GM23248 (cell line): Measurements from ENCODE around the gene LY6G6C. TPM values are rescaled to one million over a fixed set of nuclear protein-coding genes. Genes with fewer than 3 reads are reported as not detected.

Experiments
- DNase-seq: peaks from one replicate; pipeline ENCODE4 v3.0.0-alpha.2; 2015
- H2AFZ ChIP-seq: fragments of 200-600 bp; sonication (generic); 2 replicates; pipeline ENCODE4 v1.6.1; 2016; ENCODE audit warnings: antibody characterized with exemption
- H3F3A ChIP-seq: fragments of 200-600 bp; sonication (generic); 2 replicates; pipeline ENCODE4 v1.6.1; 2016; ENCODE audit warnings: mild to moderate bottlenecking, antibody characterized with exemption, mixed run types; ENCODE audit not compliant: insufficient read depth
- H3K27ac ChIP-seq: fragments of 200-600 bp; sonication (generic); 2 replicates; pipeline ENCODE4 v1.5.1; 2016; ENCODE audit warnings: mild to moderate bottlenecking
- H3K27me3 ChIP-seq: fragments of 200-600 bp; sonication (generic); replicated peaks from 2 replicates; pipeline ENCODE4 v1.6.1; 2016; ENCODE audit warnings: mild to moderate bottlenecking; ENCODE audit not compliant: insufficient read depth
- H3K36me3 ChIP-seq: fragments of 200-600 bp; sonication (generic); 2 replicates; pipeline ENCODE4 v1.6.1; 2016; ENCODE audit warnings: low read depth, mild to moderate bottlenecking
- H3K4me1 ChIP-seq: fragments of 200-600 bp; sonication (generic); 2 replicates; pipeline ENCODE4 v1.6.1; 2016; ENCODE audit warnings: mild to moderate bottlenecking; ENCODE audit not compliant: insufficient read depth
- H3K4me2 ChIP-seq: fragments of 200-600 bp; sonication (generic); one replicate; pipeline ENCODE4 v1.6.1; 2016; ENCODE audit warnings: mild to moderate bottlenecking; ENCODE audit not compliant: unreplicated experiment
- H3K4me3 ChIP-seq: fragments of 200-600 bp; sonication (generic); 2 replicates; pipeline ENCODE4 v1.5.1; 2016; ENCODE audit warnings: mild to moderate bottlenecking
- H3K79me2 ChIP-seq: fragments of 200-600 bp; sonication (generic); 2 replicates; pipeline ENCODE4 v1.6.1; 2016; ENCODE audit warnings: mild to moderate bottlenecking; ENCODE audit not compliant: insufficient read depth
- H3K9ac ChIP-seq: fragments of 200-600 bp; sonication (generic); 2 replicates; pipeline ENCODE4 v1.6.1; 2016; ENCODE audit warnings: mild to moderate bottlenecking
- H3K9me2 ChIP-seq: fragments of 200-600 bp; sonication (generic); 2 replicates; pipeline ENCODE4 v1.6.1; 2016; ENCODE audit warnings: mixed run types, mild to moderate bottlenecking, moderate library complexity; ENCODE audit not compliant: insufficient read depth
- H3K9me3 ChIP-seq: fragments of 200-600 bp; sonication (generic); one replicate; pipeline ENCODE4 v1.6.1; 2017; ENCODE audit warnings: low read depth
- H4K20me1 ChIP-seq: fragments of 200-600 bp; sonication (generic); 2 replicates; pipeline ENCODE4 v1.6.0; 2016; ENCODE audit not compliant: insufficient read depth
- EZH2 ChIP-seq: fragments of 200-600 bp; sonication (generic); IDR thresholded peaks from 2 replicates; pipeline ENCODE4 v1.6.1; 2018; ENCODE audit warnings: antibody characterized with exemption, mild to moderate bottlenecking; ENCODE audit not compliant: insufficient read depth, poor library complexity, severe bottlenecking
- EZH2phosphoT487 ChIP-seq: fragments of 200-600 bp; sonication (generic); IDR thresholded peaks from 2 replicates; pipeline ENCODE4 v1.6.1; 2018; ENCODE audit warnings: antibody characterized with exemption, moderate library complexity, mild to moderate bottlenecking, low read depth; ENCODE audit not compliant: insufficient read depth
- WGBS, 2 experiments: methylation state at CpG; one replicate each; pipeline ENCODE4 v1.1.6; 2015 to 2017; ENCODE audit warnings: low lambda C conversion rate in 2 of 2, low coverage in 1 of 2; ENCODE audit errors: missing lambda C conversion rate in 2 of 2; 5-methylcytosine and 5-hydroxymethylcytosine counted together
- in situ Hi-C: fragments of 300-500 bp; cut with MboI; formaldehyde crosslinking; loops from 2 replicates; pipeline ENCODE4 v1.15.0; 2020
- polyA plus RNA-seq: library from polyadenylated mRNA; unstranded; fragments of >200 nt; fragmentation: Nextera tagmentation; extraction: Ambion mirVana; gene quantifications from 2 replicates; pipeline ENCODE4 v1.2.1, GENCODE V29; 2016
- total RNA-seq: library from RNA; depleted of rRNA; stranded (reverse); fragments of >200 nt; shearing (Covaris generic); gene quantifications from 2 replicates; pipeline ENCODE4 v1.2.3, GENCODE V29; 2014

Gene LY6G6C
- total and polyA plus RNA-seq, 2 experiments from 2014 or later, result not detected

DNA sequence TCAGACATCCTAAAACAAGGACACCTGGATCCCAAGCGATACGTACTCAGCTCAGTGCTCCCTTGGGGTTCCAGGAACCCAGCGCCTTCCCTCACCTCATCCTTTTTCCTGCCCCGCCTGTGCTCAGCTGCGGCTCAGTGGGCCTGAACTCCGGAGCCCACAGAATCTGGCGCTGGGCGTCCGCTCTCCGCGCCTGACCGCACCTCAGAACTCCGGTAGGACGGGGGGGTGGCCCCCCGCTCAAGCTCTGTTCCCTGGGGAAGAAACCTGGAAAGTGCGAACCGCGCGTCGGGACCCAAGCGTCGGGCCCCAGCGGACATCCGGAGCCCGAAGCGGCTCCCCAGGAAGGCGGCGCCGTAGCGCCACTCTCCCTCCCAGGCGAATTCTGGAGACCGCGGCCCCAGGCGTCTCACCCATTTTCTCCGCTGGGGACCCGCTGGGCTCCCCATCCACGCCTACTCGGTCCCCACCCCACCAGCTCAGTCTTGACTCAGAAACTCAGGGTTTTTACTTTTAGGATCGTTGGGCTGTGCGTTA is 40.3 kb downstream of the LY6G6C start:
- no peaks in the 10 kb centered on the region for H4K20me1 ChIP-seq
- peak overlapping the region; percentile 91 for H3K4me2 ChIP-seq
- WGBS, 2 experiments, result 2% methylated on average over 38 of the region's 40 CpGs
- H3K9ac ChIP-seq, result peak overlapping the region; percentile 79
- peak overlapping the region; percentile 93 for H2AFZ ChIP-seq
- peaks cover 9% of the 10 kb centered on the region; the same call in 1 of the 2 replicates for H3K4me1 ChIP-seq
- peak overlapping the region; percentile 69 for H3K27ac ChIP-seq
- H3K36me3 ChIP-seq, result no peaks in the 10 kb centered on the region; the same call in 1 of the 2 replicates
- peaks cover 29% of the 10 kb centered on the region for H3F3A ChIP-seq
- H3K27me3 ChIP-seq, result no peaks in the 10 kb centered on the region
- no peaks in the 10 kb centered on the region for H3K9me2 ChIP-seq
- in situ Hi-C loops, result no loop called here
- H3K4me3 ChIP-seq, result peak overlapping the region; percentile 79
- TF ChIP-seq EZH2phosphoT487 (no peak), EZH2 (no peak)
- no peaks in the 10 kb centered on the region for H3K79me2 ChIP-seq
- no peaks in the 10 kb centered on the region for H3K9me3 ChIP-seq
- peak; percentile 79 for DNase-seq

DNA sequence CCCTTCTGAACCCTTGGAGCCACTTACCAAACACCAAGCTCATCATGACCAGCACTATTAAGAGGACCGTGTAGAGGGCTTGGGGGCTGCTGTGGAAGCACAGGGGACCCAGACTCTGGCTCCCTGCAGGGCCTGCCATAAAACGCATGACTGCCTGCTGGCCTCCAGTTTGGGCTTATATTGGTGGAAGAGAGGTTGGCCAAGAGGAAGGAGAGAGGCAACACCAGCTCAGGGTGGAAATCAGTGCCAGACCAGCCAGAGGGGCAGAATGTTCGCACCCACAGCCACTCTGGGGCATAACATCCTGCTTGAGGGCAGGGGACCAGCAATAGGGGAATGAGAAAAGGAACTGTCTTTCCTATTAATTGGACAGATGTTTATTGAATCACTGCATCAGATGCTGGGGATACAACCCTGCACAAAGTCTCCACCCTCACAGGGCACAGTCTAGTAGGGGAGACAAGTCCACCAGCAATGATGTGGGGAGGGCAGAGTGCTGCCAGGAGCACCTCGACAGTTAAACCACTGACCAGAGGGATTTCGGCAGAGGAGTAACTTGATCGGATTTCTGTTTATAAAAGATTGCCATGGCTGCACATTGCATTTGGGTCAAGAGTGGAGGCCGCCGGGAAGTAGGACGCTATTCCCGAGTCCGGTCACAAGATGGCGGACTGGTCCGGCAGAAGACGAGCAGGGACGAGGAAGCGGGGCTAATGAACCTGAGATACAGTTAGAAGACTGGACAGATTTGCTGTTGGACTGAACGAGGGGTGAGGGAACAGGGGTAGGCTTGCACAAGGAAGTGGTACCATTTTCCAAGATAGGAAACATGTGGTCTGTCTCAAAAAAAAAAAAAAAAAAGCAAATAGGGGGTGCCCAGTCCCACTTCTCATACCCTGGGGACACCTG is 41.1 kb downstream of the LY6G6C start, which contains the start of gene LY6G5C:
Gene LY6G5C (minus strand): TSS at position 842 of the 909 bp plus-strand sequence. CDS start 694 bp downstream, at position 148.
- Histone ChIP-seq H3K9me3 (no peaks in the 10 kb centered on the region), H3K27ac (peak within 1 kb of the TSS; percentile 69), H3F3A (peaks cover 29% of the 10 kb centered on the region), H3K9ac (peak within 1 kb of the TSS; percentile 79), H2AFZ (peak within 1 kb of the TSS; percentile 93), H3K79me2 (no peaks in the 10 kb centered on the region), H3K4me2 (peak within 1 kb of the TSS; percentile 91), H4K20me1 (no peaks in the 10 kb centered on the region), H3K36me3 (no peaks in the 10 kb centered on the region), H3K27me3 (no peaks in the 10 kb centered on the region), H3K9me2 (no peaks in the 10 kb centered on the region), H3K4me3 (peak within 1 kb of the TSS; percentile 79), H3K4me1 (peaks cover 9% of the 10 kb centered on the region; the same call in 1 of the 2 replicates)
- in situ Hi-C loops, result no loop called here
- TF ChIP-seq EZH2phosphoT487, result no peak
- TF ChIP-seq EZH2, result no peak
- WGBS, 2 experiments, result 13% methylated on average over 17 of the region's 17 CpGs
- DNase-seq, result peak; percentile 93

DNA sequence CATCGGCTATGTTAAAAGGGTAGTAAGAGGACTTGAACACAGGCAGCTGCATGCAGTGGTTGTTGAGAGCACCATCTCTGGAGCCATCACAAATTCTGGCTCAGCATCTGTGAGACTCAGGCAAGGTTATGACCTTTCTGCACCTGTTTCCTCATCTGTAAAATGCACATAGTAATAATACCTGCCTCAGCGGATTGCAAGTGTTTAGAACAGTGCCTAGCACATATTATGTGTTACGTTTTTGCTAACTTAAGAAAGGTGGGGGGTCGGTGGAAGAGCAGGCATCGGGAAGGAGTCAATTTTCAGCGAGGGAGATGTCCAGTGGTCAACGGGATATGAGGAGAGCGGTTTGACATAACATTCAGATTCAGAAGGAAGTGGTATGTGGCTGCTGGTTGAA is 43.6 kb downstream of the LY6G6C start:
- Histone ChIP-seq H3K36me3 (no peaks in the 10 kb centered on the region), H4K20me1 (no peaks in the 10 kb centered on the region), H3K4me3 (no peak overlapping the region), H2AFZ (no peak overlapping the region), H3K79me2 (no peaks in the 10 kb centered on the region), H3K4me1 (peaks cover 9% of the 10 kb centered on the region; the same call in 1 of the 2 replicates), H3K9ac (no peak overlapping the region), H3K27me3 (no peaks in the 10 kb centered on the region), H3K9me2 (no peaks in the 10 kb centered on the region), H3K27ac (no peak overlapping the region), H3F3A (peaks cover 35% of the 10 kb centered on the region), H3K4me2 (no peak overlapping the region), H3K9me3 (no peaks in the 10 kb centered on the region)
- no peak for DNase-seq
- 69 to 79% methylated on average over 8 of the region's 8 CpGs for WGBS, 2 experiments
- in situ Hi-C loops, result no loop called here
- no peak for TF ChIP-seq EZH2phosphoT487
- TF ChIP-seq EZH2, result no peak

DNA sequence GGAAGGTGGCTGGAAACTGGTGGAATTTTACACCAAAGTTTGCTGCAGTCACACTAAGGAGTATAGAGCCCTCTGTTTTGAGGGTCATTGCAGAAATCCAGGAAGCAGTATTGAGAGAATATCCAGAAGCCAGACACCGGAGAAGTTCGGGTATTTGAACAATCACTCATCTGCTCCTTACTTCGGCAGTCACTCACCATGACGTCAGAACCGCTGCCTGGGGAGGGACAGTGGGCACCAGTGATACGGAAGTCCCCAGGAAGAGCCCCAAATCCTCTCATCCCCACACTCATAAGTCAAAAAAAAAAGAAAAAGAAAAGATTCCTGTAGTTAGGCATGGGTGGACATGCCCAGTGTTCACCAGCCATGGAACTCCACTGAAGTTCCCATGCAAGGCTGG is 44.6 kb downstream of the LY6G6C start:
- H3K9me3 ChIP-seq, result no peaks in the 10 kb centered on the region
- no peak overlapping the region for H3K9ac ChIP-seq
- no peaks in the 10 kb centered on the region for H3K27me3 ChIP-seq
- no peak overlapping the region for H3K27ac ChIP-seq
- H3K9me2 ChIP-seq, result no peaks in the 10 kb centered on the region
- in situ Hi-C loops, result no loop called here
- peak; percentile 36 for DNase-seq
- peaks cover 5% of the 10 kb centered on the region; the same call in 1 of the 2 replicates for H3K36me3 ChIP-seq
- H3K4me1 ChIP-seq, result peaks cover 9% of the 10 kb centered on the region; the same call in 1 of the 2 replicates
- H4K20me1 ChIP-seq, result no peaks in the 10 kb centered on the region
- WGBS, 2 experiments, result 10 to 21% methylated on average over 6 of the region's 6 CpGs
- peak overlapping the region; percentile 45 for H2AFZ ChIP-seq
- peaks cover 36% of the 10 kb centered on the region for H3F3A ChIP-seq
- H3K79me2 ChIP-seq, result no peaks in the 10 kb centered on the region
- no peak overlapping the region for H3K4me2 ChIP-seq
- no peak for TF ChIP-seq EZH2
- no peak for TF ChIP-seq EZH2phosphoT487
- H3K4me3 ChIP-seq, result no peak overlapping the region
